ENCODE measurements around the gene CELSR2. TPM values are rescaled to one million over a fixed set of nuclear protein-coding genes. Genes with fewer than 3 reads are reported as not detected.

Gene CELSR2
- total and polyA plus RNA-seq, 2 experiments from 2014 or later, result 11.2 to 35.1 TPM

GRCh38 chr1:109261006-109261405 lies 11.7 kb downstream of the CELSR2 start:
- Histone ChIP-seq H3K79me2 (replicated peaks; ENCODE audit: insufficient read depth) (0 out of 2 replicates have a peak, but pooled peaks cover 6% of the 10 kb centered on the region), H2AFZ (no peak overlapping the region), H3K4me2 (no peak overlapping the region), H3K4me3 (no peak overlapping the region), H3K27me3 (ENCODE audit: insufficient read depth) (no peaks in the 10 kb centered on the region), H3K27ac (ENCODE audit: low read depth) (no peak overlapping the region), H3K9me2 (ENCODE audit: insufficient read depth) (no peaks in the 10 kb centered on the region), H3F3A (replicated peaks; ENCODE audit: low read depth) (0 out of 2 replicates have a peak, but pooled peaks cover 5% of the 10 kb centered on the region), H4K20me1 (replicated peaks; ENCODE audit: insufficient read depth) (no peaks in the 10 kb centered on the region; the same call in 1 of the 2 replicates), H3K36me3 (ENCODE audit: insufficient read depth) (no peaks in the 10 kb centered on the region; the same call in 1 of the 2 replicates), H3K4me1 (ENCODE audit: insufficient read depth) (no peaks in the 10 kb centered on the region; the same call in 1 of the 2 replicates)
- no peak for TF ChIP-seq POLR2AphosphoS5 (IDR thresholded peaks at IDR 0.05; ENCODE audit: low read depth)
- TF ChIP-seq STAT1 (IDR thresholded peaks at IDR 0.05; ENCODE audit: unreplicated experiment), result no peak
- TF ChIP-seq EZH2 (IDR thresholded peaks at IDR 0.05; ENCODE audit: low read depth, unreplicated experiment), result no peak
- no peak for TF ChIP-seq REST (IDR thresholded peaks at IDR 0.05; ENCODE audit: unreplicated experiment)
- no peak for TF ChIP-seq ZNF114 (CRISPR knock-in tag; IDR thresholded peaks at IDR 0.05)
- TF ChIP-seq JUNB (IDR thresholded peaks at IDR 0.05; ENCODE audit: unreplicated experiment), result no peak
- no peak for TF ChIP-seq EZH2phosphoT487 (IDR thresholded peaks at IDR 0.05; ENCODE audit: unreplicated experiment)
- no peak for TF ChIP-seq NANOG (IDR thresholded peaks at IDR 0.05; ENCODE audit: borderline replicate concordance)
- no peak for TF ChIP-seq CREB1 (CRISPR knock-in tag; IDR thresholded peaks at IDR 0.05; ENCODE audit: low read depth)
- TF ChIP-seq, protein P1, sequence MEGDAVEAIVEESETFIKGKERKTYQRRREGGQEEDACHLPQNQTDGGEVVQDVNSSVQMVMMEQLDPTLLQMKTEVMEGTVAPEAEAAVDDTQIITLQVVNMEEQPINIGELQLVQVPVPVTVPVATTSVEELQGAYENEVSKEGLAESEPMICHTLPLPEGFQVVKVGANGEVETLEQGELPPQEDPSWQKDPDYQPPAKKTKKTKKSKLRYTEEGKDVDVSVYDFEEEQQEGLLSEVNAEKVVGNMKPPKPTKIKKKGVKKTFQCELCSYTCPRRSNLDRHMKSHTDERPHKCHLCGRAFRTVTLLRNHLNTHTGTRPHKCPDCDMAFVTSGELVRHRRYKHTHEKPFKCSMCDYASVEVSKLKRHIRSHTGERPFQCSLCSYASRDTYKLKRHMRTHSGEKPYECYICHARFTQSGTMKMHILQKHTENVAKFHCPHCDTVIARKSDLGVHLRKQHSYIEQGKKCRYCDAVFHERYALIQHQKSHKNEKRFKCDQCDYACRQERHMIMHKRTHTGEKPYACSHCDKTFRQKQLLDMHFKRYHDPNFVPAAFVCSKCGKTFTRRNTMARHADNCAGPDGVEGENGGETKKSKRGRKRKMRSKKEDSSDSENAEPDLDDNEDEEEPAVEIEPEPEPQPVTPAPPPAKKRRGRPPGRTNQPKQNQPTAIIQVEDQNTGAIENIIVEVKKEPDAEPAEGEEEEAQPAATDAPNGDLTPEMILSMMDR (conservative IDR thresholded peaks at IDR 0.05; ENCODE audit: low read depth in 2 of 2), result no peak
- peaks cover 22% of the 10 kb centered on the region for H3K4me1 Mint-ChIP-seq
- H3K36me3 Mint-ChIP-seq (ENCODE audit: low read depth), result peaks cover 3% of the 10 kb centered on the region; the same call in 2 of the 3 replicates
- no peak overlapping the region for H3K4me3 Mint-ChIP-seq
- H3K27me3 Mint-ChIP-seq (ENCODE audit: insufficient read depth, low read depth, poor library complexity), result peaks cover 10% of the 10 kb centered on the region
- ATAC-seq (no peak), DNase-seq (ENCODE audit: low spot score) (no peak)
- H3K9me3 Mint-ChIP-seq, result no peaks in the 10 kb centered on the region; the same call in 1 of the 3 replicates
- no peak overlapping the region for H3K27ac Mint-ChIP-seq

DNA sequence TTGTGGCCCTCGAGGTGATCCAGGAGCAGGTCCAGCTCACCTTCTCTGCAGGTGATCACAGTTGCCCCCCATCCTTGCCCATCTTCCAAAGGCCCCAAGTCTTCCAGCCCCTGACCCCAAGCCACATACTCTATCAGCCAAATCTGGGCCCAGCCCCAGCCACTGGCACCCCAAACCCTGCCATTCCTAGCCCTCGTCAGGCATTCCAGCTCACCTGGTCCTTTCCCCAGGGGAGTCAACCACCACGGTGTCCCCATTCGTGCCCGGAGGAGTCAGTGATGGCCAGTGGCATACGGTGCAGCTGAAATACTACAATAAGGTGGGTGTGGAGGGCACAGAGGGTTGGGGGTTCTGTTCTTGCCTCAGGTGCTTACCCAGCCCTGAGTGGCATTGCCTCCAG lies 12.2 kb downstream of the CELSR2 start:
- Histone ChIP-seq H3F3A (replicated peaks; ENCODE audit: low read depth) (0 out of 2 replicates have a peak, but pooled peaks cover 5% of the 10 kb centered on the region), H3K79me2 (replicated peaks; ENCODE audit: insufficient read depth) (0 out of 2 replicates have a peak, but pooled peaks cover under 1% of the 10 kb centered on the region), H3K27ac (ENCODE audit: low read depth) (no peak overlapping the region), H3K4me2 (no peak overlapping the region), H3K4me1 (ENCODE audit: insufficient read depth) (no peaks in the 10 kb centered on the region; the same call in 1 of the 2 replicates), H3K27me3 (ENCODE audit: insufficient read depth) (no peaks in the 10 kb centered on the region), H3K36me3 (ENCODE audit: insufficient read depth) (no peaks in the 10 kb centered on the region; the same call in 1 of the 2 replicates), H2AFZ (no peak overlapping the region), H3K4me3 (no peak overlapping the region), H4K20me1 (replicated peaks; ENCODE audit: insufficient read depth) (no peaks in the 10 kb centered on the region; the same call in 1 of the 2 replicates), H3K9me2 (ENCODE audit: insufficient read depth) (no peaks in the 10 kb centered on the region)
- H3K4me3 Mint-ChIP-seq, result no peak overlapping the region
- DNase-seq (ENCODE audit: low spot score), result no peak
- no peak for ATAC-seq
- peaks cover 3% of the 10 kb centered on the region; the same call in 2 of the 3 replicates for H3K36me3 Mint-ChIP-seq (ENCODE audit: low read depth)
- no peak overlapping the region for H3K27ac Mint-ChIP-seq
- H3K9me3 Mint-ChIP-seq, result no peaks in the 10 kb centered on the region; the same call in 1 of the 3 replicates
- H3K27me3 Mint-ChIP-seq (ENCODE audit: insufficient read depth, low read depth, poor library complexity), result peaks cover 10% of the 10 kb centered on the region
- H3K4me1 Mint-ChIP-seq, result peaks cover 22% of the 10 kb centered on the region
- TF ChIP-seq, protein P2, sequence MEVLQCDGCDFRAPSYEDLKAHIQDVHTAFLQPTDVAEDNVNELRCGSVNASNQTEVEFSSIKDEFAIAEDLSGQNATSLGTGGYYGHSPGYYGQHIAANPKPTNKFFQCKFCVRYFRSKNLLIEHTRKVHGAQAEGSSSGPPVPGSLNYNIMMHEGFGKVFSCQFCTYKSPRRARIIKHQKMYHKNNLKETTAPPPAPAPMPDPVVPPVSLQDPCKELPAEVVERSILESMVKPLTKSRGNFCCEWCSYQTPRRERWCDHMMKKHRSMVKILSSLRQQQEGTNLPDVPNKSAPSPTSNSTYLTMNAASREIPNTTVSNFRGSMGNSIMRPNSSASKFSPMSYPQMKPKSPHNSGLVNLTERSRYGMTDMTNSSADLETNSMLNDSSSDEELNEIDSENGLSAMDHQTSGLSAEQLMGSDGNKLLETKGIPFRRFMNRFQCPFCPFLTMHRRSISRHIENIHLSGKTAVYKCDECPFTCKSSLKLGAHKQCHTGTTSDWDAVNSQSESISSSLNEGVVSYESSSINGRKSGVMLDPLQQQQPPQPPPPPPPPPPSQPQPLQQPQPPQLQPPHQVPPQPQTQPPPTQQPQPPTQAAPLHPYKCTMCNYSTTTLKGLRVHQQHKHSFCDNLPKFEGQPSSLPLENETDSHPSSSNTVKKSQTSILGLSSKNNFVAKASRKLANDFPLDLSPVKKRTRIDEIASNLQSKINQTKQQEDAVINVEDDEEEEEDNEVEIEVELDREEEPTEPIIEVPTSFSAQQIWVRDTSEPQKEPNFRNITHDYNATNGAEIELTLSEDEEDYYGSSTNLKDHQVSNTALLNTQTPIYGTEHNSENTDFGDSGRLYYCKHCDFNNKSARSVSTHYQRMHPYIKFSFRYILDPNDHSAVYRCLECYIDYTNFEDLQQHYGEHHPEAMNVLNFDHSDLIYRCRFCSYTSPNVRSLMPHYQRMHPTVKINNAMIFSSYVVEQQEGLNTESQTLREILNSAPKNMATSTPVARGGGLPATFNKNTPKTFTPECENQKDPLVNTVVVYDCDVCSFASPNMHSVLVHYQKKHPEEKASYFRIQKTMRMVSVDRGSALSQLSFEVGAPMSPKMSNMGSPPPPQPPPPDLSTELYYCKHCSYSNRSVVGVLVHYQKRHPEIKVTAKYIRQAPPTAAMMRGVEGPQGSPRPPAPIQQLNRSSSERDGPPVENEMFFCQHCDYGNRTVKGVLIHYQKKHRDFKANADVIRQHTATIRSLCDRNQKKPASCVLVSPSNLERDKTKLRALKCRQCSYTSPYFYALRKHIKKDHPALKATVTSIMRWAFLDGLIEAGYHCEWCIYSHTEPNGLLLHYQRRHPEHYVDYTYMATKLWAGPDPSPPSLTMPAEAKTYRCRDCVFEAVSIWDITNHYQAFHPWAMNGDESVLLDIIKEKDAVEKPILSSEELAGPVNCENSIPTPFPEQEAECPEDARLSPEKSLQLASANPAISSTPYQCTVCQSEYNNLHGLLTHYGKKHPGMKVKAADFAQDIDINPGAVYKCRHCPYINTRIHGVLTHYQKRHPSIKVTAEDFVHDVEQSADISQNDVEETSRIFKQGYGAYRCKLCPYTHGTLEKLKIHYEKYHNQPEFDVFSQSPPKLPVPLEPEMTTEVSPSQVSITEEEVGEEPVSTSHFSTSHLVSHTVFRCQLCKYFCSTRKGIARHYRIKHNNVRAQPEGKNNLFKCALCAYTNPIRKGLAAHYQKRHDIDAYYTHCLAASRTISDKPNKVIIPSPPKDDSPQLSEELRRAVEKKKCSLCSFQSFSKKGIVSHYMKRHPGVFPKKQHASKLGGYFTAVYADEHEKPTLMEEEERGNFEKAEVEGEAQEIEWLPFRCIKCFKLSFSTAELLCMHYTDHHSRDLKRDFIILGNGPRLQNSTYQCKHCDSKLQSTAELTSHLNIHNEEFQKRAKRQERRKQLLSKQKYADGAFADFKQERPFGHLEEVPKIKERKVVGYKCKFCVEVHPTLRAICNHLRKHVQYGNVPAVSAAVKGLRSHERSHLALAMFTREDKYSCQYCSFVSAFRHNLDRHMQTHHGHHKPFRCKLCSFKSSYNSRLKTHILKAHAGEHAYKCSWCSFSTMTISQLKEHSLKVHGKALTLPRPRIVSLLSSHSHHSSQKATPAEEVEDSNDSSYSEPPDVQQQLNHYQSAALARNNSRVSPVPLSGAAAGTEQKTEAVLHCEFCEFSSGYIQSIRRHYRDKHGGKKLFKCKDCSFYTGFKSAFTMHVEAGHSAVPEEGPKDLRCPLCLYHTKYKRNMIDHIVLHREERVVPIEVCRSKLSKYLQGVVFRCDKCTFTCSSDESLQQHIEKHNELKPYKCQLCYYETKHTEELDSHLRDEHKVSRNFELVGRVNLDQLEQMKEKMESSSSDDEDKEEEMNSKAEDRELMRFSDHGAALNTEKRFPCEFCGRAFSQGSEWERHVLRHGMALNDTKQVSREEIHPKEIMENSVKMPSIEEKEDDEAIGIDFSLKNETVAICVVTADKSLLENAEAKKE (CRISPR knock-in tag; IDR thresholded peaks at IDR 0.05), result no peak
- no peak for TF ChIP-seq EZH2phosphoT487 (IDR thresholded peaks at IDR 0.05; ENCODE audit: unreplicated experiment)
